Testis (tissue), 2 donors: ENCODE measurements around the gene ZNF454.

Source experiments
- POLR2A ChIP-seq: fragments of 450-650 bp; IDR thresholded peaks from one replicate; pipeline ENCODE4 v1.6.1; 2017; ENCODE audit warnings: antibody characterized with exemption, mild to moderate bottlenecking, moderate library complexity
- TF ChIP-seq, protein P1 (sequence below), 3 experiments: fragments of 450-650 bp in 2 of 3; fragments of 200-600 bp in 1 of 3; sonication (generic) in 1 of 3; IDR thresholded peaks; one replicate each; pipeline ENCODE4 v1.5.1; 2016 to 2019; ENCODE audit warnings: antibody characterized with exemption in 3 of 3, mild to moderate bottlenecking in 2 of 3, moderate library complexity in 1 of 3

DNA sequence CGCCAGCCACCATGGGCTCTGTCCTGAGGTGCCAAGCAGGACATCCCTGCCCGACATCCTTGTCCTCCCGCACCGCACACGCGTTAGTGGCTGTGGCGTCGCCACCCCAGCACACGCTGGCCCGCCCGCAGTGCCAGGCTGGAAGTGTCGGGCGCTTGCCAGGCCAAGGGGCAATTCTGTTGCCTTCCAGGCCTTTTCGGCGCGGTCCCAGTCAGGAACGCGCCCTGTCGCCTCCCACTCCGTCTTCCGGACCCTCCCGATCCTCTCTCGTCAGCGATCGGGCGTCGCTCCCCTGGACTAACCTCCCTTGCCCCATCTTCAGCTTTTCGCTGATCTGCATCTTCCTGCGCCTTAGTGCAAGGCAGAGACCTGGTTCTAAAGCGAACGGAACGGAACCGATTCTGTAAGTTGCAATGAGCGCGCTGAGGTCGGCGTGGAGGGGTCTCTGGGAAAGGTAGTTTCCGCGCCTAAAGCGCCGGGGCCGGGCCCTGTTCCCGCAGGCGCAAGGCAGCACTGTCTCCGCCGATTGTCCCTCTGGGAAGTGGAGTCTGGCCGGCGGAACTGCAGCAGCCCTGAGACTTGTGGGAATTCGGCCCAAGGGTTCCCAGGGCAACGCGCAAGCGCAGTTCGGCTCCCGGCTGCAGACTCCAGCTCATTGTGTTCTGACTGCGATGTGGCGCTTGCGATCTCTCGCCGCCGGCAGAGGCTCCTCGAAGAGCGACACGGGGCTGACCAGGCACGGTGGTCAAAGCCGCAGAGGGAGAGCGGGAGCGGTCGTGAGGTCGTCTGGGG is at the start of gene ZNF454:
- peak; percentile 29 for TF ChIP-seq POLR2A
- TF ChIP-seq, protein P1, sequence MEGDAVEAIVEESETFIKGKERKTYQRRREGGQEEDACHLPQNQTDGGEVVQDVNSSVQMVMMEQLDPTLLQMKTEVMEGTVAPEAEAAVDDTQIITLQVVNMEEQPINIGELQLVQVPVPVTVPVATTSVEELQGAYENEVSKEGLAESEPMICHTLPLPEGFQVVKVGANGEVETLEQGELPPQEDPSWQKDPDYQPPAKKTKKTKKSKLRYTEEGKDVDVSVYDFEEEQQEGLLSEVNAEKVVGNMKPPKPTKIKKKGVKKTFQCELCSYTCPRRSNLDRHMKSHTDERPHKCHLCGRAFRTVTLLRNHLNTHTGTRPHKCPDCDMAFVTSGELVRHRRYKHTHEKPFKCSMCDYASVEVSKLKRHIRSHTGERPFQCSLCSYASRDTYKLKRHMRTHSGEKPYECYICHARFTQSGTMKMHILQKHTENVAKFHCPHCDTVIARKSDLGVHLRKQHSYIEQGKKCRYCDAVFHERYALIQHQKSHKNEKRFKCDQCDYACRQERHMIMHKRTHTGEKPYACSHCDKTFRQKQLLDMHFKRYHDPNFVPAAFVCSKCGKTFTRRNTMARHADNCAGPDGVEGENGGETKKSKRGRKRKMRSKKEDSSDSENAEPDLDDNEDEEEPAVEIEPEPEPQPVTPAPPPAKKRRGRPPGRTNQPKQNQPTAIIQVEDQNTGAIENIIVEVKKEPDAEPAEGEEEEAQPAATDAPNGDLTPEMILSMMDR (IDR thresholded peaks at IDR 0.05) = no peak
